ENCODE results near the gene NCF2. TPM values are rescaled to one million over a fixed set of nuclear protein-coding genes. Genes with fewer than 3 reads are reported as not detected.

The NCF2 gene
- total RNA-seq (0.77 and 2.6 TPM in 2 replicates), polyA plus RNA-seq (0.43 and 1.2 TPM in 2 replicates), polyA minus RNA-seq (ENCODE audit: low replicate concordance) (1.2 TPM in 1 of 2 replicates, not detected in the other)
- polyA plus RNA-seq (2012) = 0.16 and 0.59 TPM in 2 replicates

DNA sequence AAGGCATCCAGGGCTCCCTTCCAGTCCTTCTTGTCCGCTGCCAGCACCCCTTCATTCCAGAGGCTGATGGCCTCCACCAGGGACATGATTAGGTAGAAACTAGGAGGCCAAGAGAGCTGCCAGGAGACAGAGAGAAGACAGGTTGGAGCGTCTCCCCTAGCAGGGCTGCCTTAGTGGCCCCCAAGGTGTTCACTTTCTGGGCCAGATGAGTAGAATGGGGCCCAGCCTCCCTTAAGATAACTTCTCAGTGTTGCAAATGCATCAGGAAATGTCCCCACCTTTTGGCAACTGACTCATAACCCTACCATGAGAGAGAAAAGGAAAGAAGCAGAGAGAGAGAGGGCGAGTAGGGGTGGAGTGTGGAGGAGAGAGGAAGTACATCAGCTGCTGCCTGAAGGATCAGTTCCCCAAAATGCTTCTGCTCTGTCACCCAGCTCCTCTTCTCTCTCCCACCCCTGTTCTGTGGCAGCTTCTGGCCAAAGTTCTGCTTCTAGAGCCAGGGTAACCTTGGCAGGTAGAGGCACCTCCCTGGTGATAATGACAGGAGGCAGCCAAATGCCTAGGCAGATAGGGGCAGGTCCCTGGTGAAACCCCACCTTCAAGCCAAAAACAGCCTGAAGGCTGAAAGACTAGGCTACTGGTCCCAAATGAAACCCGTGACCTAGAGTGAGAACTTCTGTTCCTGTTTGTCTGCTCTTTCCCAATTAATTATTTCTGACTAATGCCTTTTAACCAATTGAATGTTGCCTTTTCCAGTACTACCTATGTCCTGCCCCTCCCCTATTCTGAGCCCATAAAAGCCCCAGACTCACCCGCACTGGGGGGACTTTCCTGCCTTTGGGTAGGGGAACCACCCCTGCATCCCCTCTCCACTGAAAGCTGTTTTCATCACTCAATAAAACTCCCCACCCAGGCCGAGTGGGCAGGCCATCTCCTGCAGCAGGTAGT, at the start of gene NCF2:
Gene NCF2, minus strand, starts transcription at position 216 of the 948 bp plus-strand sequence. Its CDS starts 130 bp downstream, at position 86.
- H4K20me1 ChIP-seq (ENCODE audit: control insufficient read depth, extremely low read depth, insufficient read depth, low read length) = no peaks in the 10 kb centered on the region
- H3K79me2 ChIP-seq (ENCODE audit: control insufficient read depth, insufficient read depth, low read length) = no peaks in the 10 kb centered on the region
- no peaks in the 10 kb centered on the region for H3K4me1 ChIP-seq (ENCODE audit: control insufficient read depth, extremely low read depth, insufficient read depth, low read length)
- DNase-seq (ENCODE audit: low read depth in 2 of 2) = no peak
- no peaks in the 10 kb centered on the region for H3K9me3 ChIP-seq (ENCODE audit: control insufficient read depth, insufficient read depth, low read depth, low read length)
- no peak within 1 kb of the TSS for H3K4me2 ChIP-seq (ENCODE audit: extremely low read depth, insufficient read depth, low read length)
- no peak within 1 kb of the TSS for H3K4me3 ChIP-seq (replicated peaks in 1 of 4; ENCODE audit: control extremely low read depth in 1 of 4, insufficient read depth in 1 of 4, low read depth in 3 of 4, low read length in 4 of 4)
- no peak within 1 kb of the TSS for H3K27ac ChIP-seq (ENCODE audit: insufficient read depth, low read length)
- no peak within 1 kb of the TSS for H2AFZ ChIP-seq (ENCODE audit: low read length)
- H3K27me3 ChIP-seq (ENCODE audit: control insufficient read depth, insufficient read depth, low read length) = no peaks in the 10 kb centered on the region
- H3K36me3 ChIP-seq (ENCODE audit: control insufficient read depth, insufficient read depth, low read length) = no peaks in the 10 kb centered on the region
- H3K9ac ChIP-seq (ENCODE audit: insufficient read depth, low read length) = no peak within 1 kb of the TSS
- TF ChIP-seq, protein P1, sequence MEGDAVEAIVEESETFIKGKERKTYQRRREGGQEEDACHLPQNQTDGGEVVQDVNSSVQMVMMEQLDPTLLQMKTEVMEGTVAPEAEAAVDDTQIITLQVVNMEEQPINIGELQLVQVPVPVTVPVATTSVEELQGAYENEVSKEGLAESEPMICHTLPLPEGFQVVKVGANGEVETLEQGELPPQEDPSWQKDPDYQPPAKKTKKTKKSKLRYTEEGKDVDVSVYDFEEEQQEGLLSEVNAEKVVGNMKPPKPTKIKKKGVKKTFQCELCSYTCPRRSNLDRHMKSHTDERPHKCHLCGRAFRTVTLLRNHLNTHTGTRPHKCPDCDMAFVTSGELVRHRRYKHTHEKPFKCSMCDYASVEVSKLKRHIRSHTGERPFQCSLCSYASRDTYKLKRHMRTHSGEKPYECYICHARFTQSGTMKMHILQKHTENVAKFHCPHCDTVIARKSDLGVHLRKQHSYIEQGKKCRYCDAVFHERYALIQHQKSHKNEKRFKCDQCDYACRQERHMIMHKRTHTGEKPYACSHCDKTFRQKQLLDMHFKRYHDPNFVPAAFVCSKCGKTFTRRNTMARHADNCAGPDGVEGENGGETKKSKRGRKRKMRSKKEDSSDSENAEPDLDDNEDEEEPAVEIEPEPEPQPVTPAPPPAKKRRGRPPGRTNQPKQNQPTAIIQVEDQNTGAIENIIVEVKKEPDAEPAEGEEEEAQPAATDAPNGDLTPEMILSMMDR (conservative IDR thresholded peaks at IDR 0.05 in 1 of 2, IDR thresholded peaks at IDR 0.05 in 1 of 2; ENCODE audit: low read depth in 1 of 2, low read length in 2 of 2) = no peak
- no peak for TF ChIP-seq EZH2 (IDR thresholded peaks at IDR 0.05; ENCODE audit: low read length, missing control alignments)

DNA sequence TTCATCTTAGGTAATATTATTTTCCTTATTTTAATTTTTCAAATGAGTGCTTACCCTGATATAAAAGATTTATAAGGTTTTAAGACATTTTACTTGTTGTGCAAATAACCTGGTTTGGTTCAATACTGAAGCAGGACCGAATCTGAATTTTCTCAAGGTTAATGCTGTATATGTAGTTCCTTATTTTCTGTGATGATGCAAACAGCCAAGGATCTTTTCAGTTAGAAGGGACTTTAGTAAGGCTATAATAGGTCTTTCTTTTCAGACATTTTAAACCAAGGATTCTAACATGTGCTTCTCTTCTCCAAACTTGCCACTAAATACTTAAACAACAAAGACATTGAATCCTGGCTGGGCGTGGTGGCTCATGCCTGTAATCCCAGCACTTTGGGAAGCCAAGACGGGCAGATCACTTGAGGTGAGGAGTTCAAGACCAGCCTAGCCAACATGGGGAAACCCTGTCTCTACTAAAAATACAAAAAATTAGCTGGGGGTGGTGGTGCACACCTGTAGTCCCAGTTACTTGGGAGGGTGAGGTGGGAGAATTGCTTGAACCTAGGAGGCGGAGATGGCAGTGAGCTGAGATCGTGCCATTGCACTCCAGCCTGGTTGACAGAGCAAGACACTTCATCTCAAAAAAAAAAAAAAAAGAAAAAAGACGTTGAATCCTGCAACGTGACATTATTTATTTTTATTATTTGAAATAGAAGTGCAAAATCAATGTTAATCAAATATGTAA, 48.6 kb upstream of the NCF2 start:
- H3K27me3 ChIP-seq (ENCODE audit: control insufficient read depth, insufficient read depth, low read length) = no peaks in the 10 kb centered on the region
- peaks cover 28% of the 10 kb centered on the region for H3K79me2 ChIP-seq (ENCODE audit: control insufficient read depth, insufficient read depth, low read length)
- no peaks in the 10 kb centered on the region for H3K4me1 ChIP-seq (ENCODE audit: control insufficient read depth, extremely low read depth, insufficient read depth, low read length)
- no peak overlapping the region for H3K9ac ChIP-seq (ENCODE audit: insufficient read depth, low read length)
- H3K4me3 ChIP-seq (replicated peaks in 1 of 4; ENCODE audit: control extremely low read depth in 1 of 4, insufficient read depth in 1 of 4, low read depth in 3 of 4, low read length in 4 of 4) = no peak overlapping the region
- H3K27ac ChIP-seq (ENCODE audit: insufficient read depth, low read length) = no peak overlapping the region
- H3K9me3 ChIP-seq (ENCODE audit: control insufficient read depth, insufficient read depth, low read depth, low read length) = no peaks in the 10 kb centered on the region
- H2AFZ ChIP-seq (ENCODE audit: low read length) = no peak overlapping the region
- H4K20me1 ChIP-seq (ENCODE audit: control insufficient read depth, extremely low read depth, insufficient read depth, low read length) = no peaks in the 10 kb centered on the region
- TF ChIP-seq, protein P1 (conservative IDR thresholded peaks at IDR 0.05 in 1 of 2, IDR thresholded peaks at IDR 0.05 in 1 of 2; ENCODE audit: low read depth in 1 of 2, low read length in 2 of 2) = no peak
- no peaks in the 10 kb centered on the region for H3K36me3 ChIP-seq (ENCODE audit: control insufficient read depth, insufficient read depth, low read length)
- DNase-seq (ENCODE audit: low read depth in 2 of 2) = no peak
- no peak overlapping the region for H3K4me2 ChIP-seq (ENCODE audit: extremely low read depth, insufficient read depth, low read length)

DNA sequence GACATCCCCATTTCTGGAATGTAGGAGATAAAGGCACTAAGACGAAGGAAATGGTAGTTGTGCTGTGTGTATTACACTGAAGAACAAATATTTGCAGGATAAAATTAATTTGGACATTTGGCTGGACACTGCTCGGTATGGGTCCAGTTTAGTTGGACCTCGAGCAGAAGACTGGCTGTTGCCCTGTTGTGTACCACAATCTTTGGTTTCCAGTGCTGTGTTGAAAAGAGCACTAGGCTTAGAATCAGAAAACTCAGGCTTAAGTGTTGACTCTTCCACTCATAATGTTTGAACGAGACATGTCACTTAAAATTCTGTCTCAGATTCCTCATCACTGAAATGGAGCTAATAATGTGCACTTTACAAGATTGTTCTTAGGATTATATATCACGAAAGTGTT, 46.5 kb upstream of the NCF2 start:
- H3K4me2 ChIP-seq (ENCODE audit: extremely low read depth, insufficient read depth, low read length) = peak overlapping the region; percentile 98
- DNase-seq (ENCODE audit: low read depth in 2 of 2) = no peak
- peaks cover 48% of the 10 kb centered on the region for H3K79me2 ChIP-seq (ENCODE audit: control insufficient read depth, insufficient read depth, low read length)
- TF ChIP-seq EZH2 (IDR thresholded peaks at IDR 0.05; ENCODE audit: low read length, missing control alignments) = no peak
- TF ChIP-seq, protein P1 (conservative IDR thresholded peaks at IDR 0.05 in 1 of 2, IDR thresholded peaks at IDR 0.05 in 1 of 2; ENCODE audit: low read depth in 1 of 2, low read length in 2 of 2) = no peak
- H4K20me1 ChIP-seq (ENCODE audit: control insufficient read depth, extremely low read depth, insufficient read depth, low read length) = no peaks in the 10 kb centered on the region
- peak overlapping the region; percentile 72 to 87 (median 82) for H3K4me3 ChIP-seq (replicated peaks in 1 of 4; ENCODE audit: control extremely low read depth in 1 of 4, insufficient read depth in 1 of 4, low read depth in 3 of 4, low read length in 4 of 4)
- no peaks in the 10 kb centered on the region for H3K36me3 ChIP-seq (ENCODE audit: control insufficient read depth, insufficient read depth, low read length)
- no peaks in the 10 kb centered on the region for H3K9me3 ChIP-seq (ENCODE audit: control insufficient read depth, insufficient read depth, low read depth, low read length)
- H3K4me1 ChIP-seq (ENCODE audit: control insufficient read depth, extremely low read depth, insufficient read depth, low read length) = no peaks in the 10 kb centered on the region
- H3K27me3 ChIP-seq (ENCODE audit: control insufficient read depth, insufficient read depth, low read length) = no peaks in the 10 kb centered on the region
- H3K9ac ChIP-seq (ENCODE audit: insufficient read depth, low read length) = no peak overlapping the region
- no peak overlapping the region for H3K27ac ChIP-seq (ENCODE audit: insufficient read depth, low read length)
- peak overlapping the region; percentile 45 for H2AFZ ChIP-seq (ENCODE audit: low read length)

All from fibroblast of lung (primary cell).